GM12801 (cell line): Measurements from ENCODE around the gene HOXC4.

Experiments
- TF ChIP-seq, protein P1 (sequence below): IDR thresholded peaks from one replicate; pipeline ENCODE4 v1.5.1; 2011; ENCODE audit warnings: control low read depth; ENCODE audit not compliant: insufficient read length; ENCODE audit errors: extremely low read depth

Gene HOXC4

DNA sequence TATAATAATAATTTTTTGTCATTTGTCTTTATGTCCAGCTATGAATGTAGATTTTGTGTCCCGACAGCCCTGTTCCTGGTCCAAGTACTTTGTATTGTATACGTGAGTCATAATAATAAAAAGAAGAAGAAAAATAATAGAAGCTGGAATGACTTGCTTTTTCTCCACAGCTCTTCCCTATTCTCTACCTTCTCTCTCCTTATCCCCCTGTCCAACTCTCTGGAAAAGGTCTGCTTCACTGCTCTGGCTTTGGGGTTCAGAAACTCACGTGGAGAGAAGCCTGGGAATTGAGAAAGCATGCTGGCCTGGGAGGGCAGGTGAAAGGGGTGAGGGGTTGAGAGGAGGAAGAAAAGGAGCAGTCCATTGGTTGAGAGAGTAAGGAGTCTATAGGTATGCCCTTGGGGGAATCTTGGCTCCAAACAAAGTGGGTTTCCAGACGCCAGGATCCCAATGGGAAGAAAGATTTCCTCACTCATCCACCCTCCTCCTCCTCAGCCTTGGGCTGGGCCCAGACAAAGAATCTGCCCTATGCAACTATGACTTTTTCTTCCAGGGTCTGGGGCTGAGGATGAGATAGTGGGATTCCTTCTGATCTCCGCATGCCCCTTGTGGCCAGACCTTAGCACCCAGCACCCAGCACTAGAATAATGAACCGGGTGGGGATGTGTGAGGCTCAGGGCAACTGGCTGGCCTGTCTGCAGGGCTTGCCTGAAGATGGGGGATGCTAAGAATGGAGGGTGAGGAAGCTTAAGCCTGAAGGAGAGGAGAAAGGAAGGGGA is 40.8 kb upstream of the HOXC4 start:
- TF ChIP-seq, protein P1, sequence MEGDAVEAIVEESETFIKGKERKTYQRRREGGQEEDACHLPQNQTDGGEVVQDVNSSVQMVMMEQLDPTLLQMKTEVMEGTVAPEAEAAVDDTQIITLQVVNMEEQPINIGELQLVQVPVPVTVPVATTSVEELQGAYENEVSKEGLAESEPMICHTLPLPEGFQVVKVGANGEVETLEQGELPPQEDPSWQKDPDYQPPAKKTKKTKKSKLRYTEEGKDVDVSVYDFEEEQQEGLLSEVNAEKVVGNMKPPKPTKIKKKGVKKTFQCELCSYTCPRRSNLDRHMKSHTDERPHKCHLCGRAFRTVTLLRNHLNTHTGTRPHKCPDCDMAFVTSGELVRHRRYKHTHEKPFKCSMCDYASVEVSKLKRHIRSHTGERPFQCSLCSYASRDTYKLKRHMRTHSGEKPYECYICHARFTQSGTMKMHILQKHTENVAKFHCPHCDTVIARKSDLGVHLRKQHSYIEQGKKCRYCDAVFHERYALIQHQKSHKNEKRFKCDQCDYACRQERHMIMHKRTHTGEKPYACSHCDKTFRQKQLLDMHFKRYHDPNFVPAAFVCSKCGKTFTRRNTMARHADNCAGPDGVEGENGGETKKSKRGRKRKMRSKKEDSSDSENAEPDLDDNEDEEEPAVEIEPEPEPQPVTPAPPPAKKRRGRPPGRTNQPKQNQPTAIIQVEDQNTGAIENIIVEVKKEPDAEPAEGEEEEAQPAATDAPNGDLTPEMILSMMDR = no peak

DNA sequence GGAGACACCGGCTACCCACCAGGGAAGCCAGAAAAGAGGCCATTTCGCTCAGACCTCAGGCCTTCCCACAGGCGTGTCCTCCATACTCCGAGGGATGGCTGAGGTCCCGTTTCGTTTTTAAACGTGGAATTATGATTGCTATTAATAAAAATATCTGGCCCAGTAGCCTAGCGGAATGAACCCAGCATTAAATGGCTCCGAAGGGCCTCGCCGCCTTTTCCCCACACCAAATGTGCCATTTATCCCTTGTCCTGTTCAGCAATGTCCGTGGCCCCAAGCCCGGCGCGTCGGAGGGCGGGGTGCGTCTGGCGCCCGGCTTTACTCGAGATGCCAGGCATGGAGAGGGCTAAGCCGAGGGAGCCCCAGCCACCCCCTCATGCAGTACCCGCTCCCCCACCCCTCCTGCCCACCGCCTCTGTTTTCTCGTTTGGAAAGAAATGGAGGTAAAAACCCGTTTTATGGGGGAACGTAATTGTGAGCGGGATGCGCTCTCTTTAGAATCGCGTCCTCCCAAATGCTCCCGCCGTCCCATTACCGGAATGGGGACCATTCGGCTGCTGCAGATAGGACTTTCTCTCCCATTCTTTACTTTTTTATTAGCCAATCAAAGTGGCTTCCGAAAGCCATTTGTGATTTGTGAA is 39.1 kb upstream of the HOXC4 start:
- TF ChIP-seq, protein P1 = no peak

DNA sequence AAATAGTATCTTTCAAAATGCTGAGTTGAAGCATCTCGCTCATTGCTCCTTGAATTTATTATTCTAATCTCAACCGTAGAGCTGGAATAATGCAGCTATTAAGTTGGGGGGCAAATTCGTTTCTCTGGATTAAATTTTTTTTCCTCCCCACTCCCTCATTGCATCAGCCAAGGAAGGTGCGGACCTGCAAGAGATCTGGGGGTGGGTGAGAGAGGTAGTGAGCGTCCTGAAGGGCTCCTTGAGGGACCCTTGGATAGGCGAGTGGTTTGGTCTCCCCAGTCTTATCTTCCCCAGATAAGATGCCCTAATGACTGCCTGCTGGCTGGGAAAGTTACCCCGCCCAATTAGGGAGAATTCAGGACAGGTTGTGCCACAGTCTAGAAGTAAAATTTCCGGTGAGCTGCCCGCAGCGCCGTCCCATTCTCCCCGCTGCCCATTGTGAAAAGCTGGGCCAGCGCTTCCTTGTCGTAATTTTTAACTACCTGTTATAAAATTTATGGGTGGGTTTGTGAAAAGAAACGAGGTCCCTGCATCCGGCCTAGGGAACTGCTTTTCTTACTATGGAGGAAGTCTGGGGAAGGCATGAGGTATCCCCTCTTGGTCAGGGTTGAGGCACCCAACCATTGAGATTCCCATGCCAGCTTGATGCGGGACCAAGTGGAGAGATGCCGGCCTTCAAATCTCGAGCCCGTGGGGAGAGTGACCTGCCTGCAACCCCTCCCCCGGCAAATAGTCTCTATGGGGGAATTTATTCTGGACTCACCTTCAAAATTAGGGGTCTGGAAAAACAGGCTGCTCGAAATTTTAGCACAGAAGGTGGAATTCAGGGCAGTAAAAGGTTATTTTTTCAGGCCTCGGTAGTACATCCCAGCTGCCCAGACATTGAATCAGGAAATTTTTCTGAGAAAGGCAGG is 38.4 kb upstream of the HOXC4 start:
- TF ChIP-seq, protein P1 = no peak

DNA sequence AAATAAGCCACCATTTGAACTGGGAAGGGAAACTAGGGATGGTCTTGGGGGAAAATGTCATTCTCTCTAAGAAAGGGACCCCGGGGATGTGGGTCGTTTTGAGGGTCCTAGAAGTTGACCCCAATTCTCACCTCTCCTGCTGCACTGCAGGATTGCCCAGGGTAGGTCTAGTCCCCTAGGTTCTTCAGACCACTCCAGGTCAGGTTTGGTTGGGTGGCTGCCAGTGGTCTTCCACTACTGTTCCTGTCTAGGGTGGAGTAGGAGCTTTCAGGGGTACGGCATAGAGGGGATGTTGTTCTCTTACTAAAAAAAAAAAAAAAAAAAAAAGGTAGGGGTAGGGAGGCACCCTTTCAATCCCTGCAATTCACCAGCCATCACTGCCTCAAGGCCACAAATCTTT is 37.6 kb upstream of the HOXC4 start:
- TF ChIP-seq, protein P1 = no peak

DNA sequence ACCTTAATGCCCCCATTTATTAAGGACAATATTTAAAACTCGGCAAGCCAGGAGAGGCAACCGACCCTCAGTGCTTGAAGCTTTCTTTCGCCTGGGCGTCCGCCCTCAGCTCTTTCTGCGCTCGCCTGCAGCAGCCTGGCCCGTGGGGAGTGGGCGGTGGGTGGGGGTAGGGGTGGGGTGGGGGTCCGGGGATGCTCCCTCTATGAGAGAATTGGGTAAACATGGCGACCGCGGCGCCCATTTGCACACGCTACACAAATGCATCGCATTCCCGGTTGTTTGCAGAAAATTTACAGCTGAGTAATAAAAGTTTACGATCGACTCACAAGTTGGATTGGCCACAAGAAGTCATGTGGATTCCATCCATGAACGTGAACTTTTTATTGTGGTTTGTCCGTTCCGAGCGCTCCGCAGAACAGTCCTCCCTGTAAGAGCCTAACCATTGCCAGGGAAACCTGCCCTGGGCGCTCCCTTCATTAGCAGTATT is 37.1 kb upstream of the HOXC4 start:
- TF ChIP-seq, protein P1 = no peak

DNA sequence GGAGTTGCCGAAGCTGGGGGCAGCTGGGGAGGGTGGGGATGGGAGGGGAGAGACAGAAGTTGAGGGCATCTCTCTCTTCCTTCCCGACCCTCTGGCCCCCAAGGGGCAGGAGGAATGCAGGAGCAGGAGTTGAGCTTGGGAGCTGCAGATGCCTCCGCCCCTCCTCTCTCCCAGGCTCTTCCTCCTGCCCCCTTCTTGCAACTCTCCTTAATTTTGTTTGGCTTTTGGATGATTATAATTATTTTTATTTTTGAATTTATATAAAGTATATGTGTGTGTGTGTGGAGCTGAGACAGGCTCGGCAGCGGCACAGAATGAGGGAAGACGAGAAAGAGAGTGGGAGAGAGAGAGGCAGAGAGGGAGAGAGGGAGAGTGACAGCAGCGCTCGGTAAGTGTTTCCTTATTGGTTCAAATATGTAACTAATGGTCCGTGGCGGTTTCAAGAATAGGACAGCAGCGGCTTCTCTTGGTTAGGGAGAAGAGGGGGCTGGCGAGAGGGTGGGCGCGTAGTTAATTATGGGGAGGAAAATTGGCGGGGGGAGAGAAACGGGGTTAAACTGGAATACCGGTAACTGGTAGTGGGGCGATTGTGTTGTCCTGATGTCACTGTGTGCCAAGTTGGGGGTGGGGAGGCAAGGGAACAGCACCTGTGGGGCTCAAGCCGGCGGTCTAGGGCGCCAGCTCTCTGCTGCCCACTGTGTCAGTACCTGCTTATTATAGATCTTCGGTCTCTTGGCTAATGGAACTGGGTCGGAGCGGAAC is 36.4 kb upstream of the HOXC4 start:
- TF ChIP-seq, protein P1 = no peak
